HUES48 (cell line): ENCODE results near the gene PPP1R14C.
"Not testable (repeated sequence)": the region's sequence is repeated elsewhere in the genome, so short reads cannot be mapped to it uniquely, and the experiment has no call there.

ENCODE experiments used
- H3K27ac ChIP-seq: one replicate; pipeline ENCODE4 v1.7.0; 2013; ENCODE audit warnings: low read depth, low read length, inconsistent platforms
- H3K27me3 ChIP-seq: 2 replicates; pipeline ENCODE4 v1.6.1; 2013; ENCODE audit warnings: mild to moderate bottlenecking, low read length; ENCODE audit not compliant: control insufficient read depth, insufficient read depth
- H3K36me3 ChIP-seq: 2 replicates; pipeline ENCODE4 v1.6.1; 2013; ENCODE audit warnings: low read length; ENCODE audit not compliant: control insufficient read depth, insufficient read depth
- H3K4me1 ChIP-seq: 2 replicates; pipeline ENCODE4 v1.6.1; 2013; ENCODE audit warnings: mild to moderate bottlenecking, low read length; ENCODE audit not compliant: control insufficient read depth, insufficient read depth
- H3K4me3 ChIP-seq: 2 replicates; pipeline ENCODE4 v1.5.1; 2013; ENCODE audit warnings: mild to moderate bottlenecking, low read depth, low read length
- H3K9ac ChIP-seq: 2 replicates; pipeline ENCODE4 v1.6.1; 2013; ENCODE audit warnings: mild to moderate bottlenecking, low read depth, low read length, moderate library complexity
- H3K9me3 ChIP-seq: 2 replicates; pipeline ENCODE4 v1.6.1; 2013; ENCODE audit warnings: low read length; ENCODE audit not compliant: control insufficient read depth, insufficient read depth

Gene PPP1R14C

GRCh38 chr6:150182460-150183078, 39.7 kb downstream of the PPP1R14C start:
- no peak overlapping the region for H3K27ac ChIP-seq
- no peaks in the 10 kb centered on the region for H3K9me3 ChIP-seq
- H3K4me3 ChIP-seq: no peak overlapping the region
- no peaks in the 10 kb centered on the region for H3K4me1 ChIP-seq
- no peaks in the 10 kb centered on the region for H3K36me3 ChIP-seq
- no peaks in the 10 kb centered on the region for H3K27me3 ChIP-seq
- H3K9ac ChIP-seq: no peak overlapping the region

- Histone ChIP-seq H3K9me3 (no peaks in the 10 kb centered on the region), H3K9ac (no peak overlapping the region), H3K27ac (no peak overlapping the region), H3K36me3 (no peaks in the 10 kb centered on the region), H3K27me3 (no peaks in the 10 kb centered on the region), H3K4me3 (no peak overlapping the region), H3K4me1 (no peaks in the 10 kb centered on the region)
Measured at GRCh38 chr6:150183105-150183504, 40.3 kb downstream of the PPP1R14C start.

DNA sequence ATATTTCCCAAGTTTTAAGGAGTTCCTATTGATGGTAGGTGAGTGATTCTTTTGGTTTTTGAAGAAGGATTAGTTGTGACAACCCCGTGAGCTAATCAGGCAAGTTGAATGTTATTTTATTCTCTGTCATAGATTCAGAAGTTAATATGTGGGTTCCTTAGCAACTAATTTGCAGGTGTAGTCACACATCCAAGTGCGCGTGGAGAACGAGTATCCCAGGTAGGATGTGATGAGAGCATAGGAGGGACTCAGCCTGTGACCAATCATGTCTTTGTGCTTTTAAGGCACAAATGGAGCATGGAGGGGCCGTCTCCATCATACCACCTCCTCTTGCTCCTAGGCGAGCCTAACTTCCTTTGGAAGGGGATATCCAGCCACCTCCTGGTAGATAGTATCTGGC, 41.1 kb downstream of the PPP1R14C start:
- Histone ChIP-seq H3K4me3 (no peak overlapping the region), H3K27me3 (no peaks in the 10 kb centered on the region), H3K4me1 (no peaks in the 10 kb centered on the region), H3K9ac (no peak overlapping the region), H3K27ac (no peak overlapping the region), H3K9me3 (no peaks in the 10 kb centered on the region), H3K36me3 (no peaks in the 10 kb centered on the region)

- Histone ChIP-seq H3K4me1 (no peaks in the 10 kb centered on the region), H3K36me3 (no peaks in the 10 kb centered on the region), H3K27me3 (no peaks in the 10 kb centered on the region), H3K27ac (no peak overlapping the region), H3K9me3 (no peaks in the 10 kb centered on the region), H3K9ac (no peak overlapping the region), H3K4me3 (no peak overlapping the region)
Measured at GRCh38 chr6:150184850-150185731, 42.2 kb downstream of the PPP1R14C start.

- H3K36me3 ChIP-seq: no peaks in the 10 kb centered on the region
- H3K4me3 ChIP-seq: no peak overlapping the region
- H3K4me1 ChIP-seq: no peaks in the 10 kb centered on the region
- no peaks in the 10 kb centered on the region for H3K27me3 ChIP-seq
- no peak overlapping the region for H3K9ac ChIP-seq
- H3K9me3 ChIP-seq: no peaks in the 10 kb centered on the region
- H3K27ac ChIP-seq: no peak overlapping the region
Measured at GRCh38 chr6:150185732-150186117, 42.9 kb downstream of the PPP1R14C start.

- H3K27me3 ChIP-seq: no peaks in the 10 kb centered on the region
- H3K36me3 ChIP-seq: no peaks in the 10 kb centered on the region
- H3K9me3 ChIP-seq: no peaks in the 10 kb centered on the region
- H3K9ac ChIP-seq: no peak overlapping the region
- no peaks in the 10 kb centered on the region for H3K4me1 ChIP-seq
- H3K27ac ChIP-seq: no peak overlapping the region
- no peak overlapping the region for H3K4me3 ChIP-seq
Measured at GRCh38 chr6:150186129-150186898, 43.5 kb downstream of the PPP1R14C start.

- H3K9me3 ChIP-seq, H3K27ac ChIP-seq, H3K27me3 ChIP-seq, H3K36me3 ChIP-seq, H3K4me3 ChIP-seq, H3K9ac ChIP-seq, H3K4me1 ChIP-seq: not testable (repeated sequence)
Measured at GRCh38 chr6:150187433-150187832, 44.6 kb downstream of the PPP1R14C start.

GRCh38 chr6:150189122-150189521, 46.3 kb downstream of the PPP1R14C start:
- Histone ChIP-seq H3K27ac (no peak overlapping the region), H3K4me1 (no peaks in the 10 kb centered on the region), H3K36me3 (no peaks in the 10 kb centered on the region), H3K4me3 (no peak overlapping the region), H3K9ac (no peak overlapping the region), H3K9me3 (0 out of 2 replicates have a peak, but pooled peaks cover 3% of the 10 kb centered on the region), H3K27me3 (no peaks in the 10 kb centered on the region)

DNA sequence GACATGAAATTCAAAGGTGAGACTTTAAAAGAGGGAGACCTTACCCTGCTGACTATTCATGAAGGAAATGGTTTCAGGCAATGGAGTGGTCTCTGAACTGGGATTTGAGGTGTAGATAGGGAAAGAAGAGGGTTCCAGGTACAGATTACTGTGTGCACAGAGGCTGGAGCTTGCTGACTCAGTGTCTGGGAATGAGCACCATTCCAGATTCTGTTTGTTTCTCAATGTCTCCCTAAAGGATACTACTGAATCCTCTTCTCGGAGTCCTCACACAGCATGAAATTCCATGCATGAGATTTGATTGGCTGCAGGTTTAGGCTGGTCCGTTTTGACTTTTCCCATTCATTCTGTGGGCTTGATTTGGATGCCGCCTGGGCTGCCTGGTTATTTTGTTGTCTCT, 49.0 kb downstream of the PPP1R14C start:
- Histone ChIP-seq H3K36me3 (no peaks in the 10 kb centered on the region), H3K27ac (no peak overlapping the region), H3K9me3 (0 out of 2 replicates have a peak, but pooled peaks cover 3% of the 10 kb centered on the region), H3K4me3 (no peak overlapping the region), H3K27me3 (no peaks in the 10 kb centered on the region), H3K4me1 (no peaks in the 10 kb centered on the region), H3K9ac (no peak overlapping the region)

DNA sequence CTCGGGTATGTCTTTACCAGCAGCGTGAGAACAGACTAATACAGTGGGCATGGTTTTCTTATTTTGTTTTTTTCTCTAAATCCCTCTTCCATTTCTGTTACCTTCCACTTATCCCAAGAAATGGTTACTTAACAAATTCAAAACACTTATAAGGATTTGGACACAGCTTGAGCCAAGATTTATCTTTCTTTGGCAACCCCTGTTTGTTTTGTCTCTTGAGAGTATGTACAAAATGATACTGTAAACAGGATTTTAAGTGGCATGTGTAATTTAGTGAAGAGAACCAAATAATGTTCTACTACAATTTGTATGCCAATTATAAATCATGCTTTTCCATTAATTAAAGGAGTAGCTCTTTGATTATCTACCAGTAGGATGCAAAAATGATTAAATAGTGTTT, 51.4 kb downstream of the PPP1R14C start:
- H3K27me3 ChIP-seq: no peaks in the 10 kb centered on the region
- no peak overlapping the region for H3K27ac ChIP-seq
- 0 out of 2 replicates have a peak, but pooled peaks cover 3% of the 10 kb centered on the region for H3K9me3 ChIP-seq
- H3K4me3 ChIP-seq: no peak overlapping the region
- no peaks in the 10 kb centered on the region for H3K36me3 ChIP-seq
- H3K4me1 ChIP-seq: no peaks in the 10 kb centered on the region
- H3K9ac ChIP-seq: no peak overlapping the region

GRCh38 chr6:150195996-150196417, 53.2 kb downstream of the PPP1R14C start:
- no peak overlapping the region for H3K9ac ChIP-seq
- no peaks in the 10 kb centered on the region for H3K4me1 ChIP-seq
- H3K36me3 ChIP-seq: no peaks in the 10 kb centered on the region
- no peak overlapping the region for H3K27ac ChIP-seq
- H3K27me3 ChIP-seq: no peaks in the 10 kb centered on the region
- H3K4me3 ChIP-seq: no peak overlapping the region
- H3K9me3 ChIP-seq: 0 out of 2 replicates have a peak, but pooled peaks cover 3% of the 10 kb centered on the region
